HCT116 (cell line): ENCODE data around the gene KRT79. TPM values are rescaled to one million over a fixed set of nuclear protein-coding genes. Genes with fewer than 3 reads are reported as not detected.

ENCODE experiments used
- ATAC-seq: fragments of 200-7000 bp; cut with Tn5 transposase; 2 replicates; pipeline ENCODE4 v1.9.1; 2020; ENCODE audit warnings: mild to moderate bottlenecking, moderate library complexity
- BruUV-seq: library from RNA; stranded (reverse); fragments of 400-500 nt; replicated peaks from 2 replicates; lab custom pipeline; 2021; lab: Mats Ljungman, UMichigan
- CTCF ChIA-PET: fragments of 300-600 bp; sonication (Branson Sonifier 250); formaldehyde crosslinking; loops from one replicate; lab custom pipeline; 2021; ENCODE audit warnings: antibody characterized with exemption; lab: Charles Lee
- POLR2A ChIA-PET: fragments of 300-600, 350-600 bp; sonication (Branson Sonifier 250); formaldehyde crosslinking; loops from one replicate; lab custom pipeline; 2021; ENCODE audit warnings: antibody characterized with exemption; lab: Charles Lee
- RAD21 ChIA-PET, 2 experiments: fragments of 300-600 bp; sonication (Branson Sonifier 250); formaldehyde crosslinking; loops; one replicate each; lab custom pipeline; 2023; ENCODE audit warnings: low total read pairs in 2 of 2; ENCODE audit not compliant: uncharacterized antibody in 2 of 2, unreplicated experiment in 2 of 2, low non-redundant PET in 1 of 2; lab: Charles Lee
- DNase-seq: peaks from one replicate; pipeline ENCODE4 v3.0.0-alpha.2; 2010; ENCODE audit warnings: low read depth, low spot score
- H2AFZ ChIP-seq: fragments of 200-600 bp; shearing (Covaris generic), sonication (generic); 2 replicates; pipeline ENCODE4 v1.6.1; 2017; ENCODE audit warnings: low read depth, mixed run types, mixed read lengths, antibody characterized with exemption, low read length; ENCODE audit not compliant: poor library complexity, severe bottlenecking
- H3K27ac ChIP-seq: 2 replicates; pipeline ENCODE4 v1.5.1; 2012; ENCODE audit warnings: low read depth, low read length
- H3K27me3 ChIP-seq: fragments of 200-600 bp; sonication (generic); 2 replicates; pipeline ENCODE4 v1.6.1; 2016; ENCODE audit warnings: mixed run types, low read length, mixed read lengths; ENCODE audit not compliant: insufficient read depth
- H3K36me3 ChIP-seq, 2 experiments: fragments of 200-500 bp in 1 of 2; fragments of 200-600 bp in 1 of 2; sonication (Bioruptor generic) in 1 of 2; sonication (generic) in 1 of 2; 2 replicates each; pipeline versions ENCODE4 v1.5.1 to v1.6.1; 2014 to 2016; ENCODE audit warnings: low read length in 2 of 2, inconsistent platforms in 1 of 2, mixed read lengths in 1 of 2, mixed run types in 1 of 2; ENCODE audit not compliant: insufficient read depth in 2 of 2, control insufficient read depth in 1 of 2
- H3K4me1 ChIP-seq, 2 experiments: fragments of 200-600 bp in 1 of 2; sonication (generic) in 1 of 2; 2 replicates each; pipeline versions ENCODE4 v1.5.1 to v1.6.1; 2012 to 2017; ENCODE audit warnings: low read length in 2 of 2, inconsistent platforms in 1 of 2, mild to moderate bottlenecking in 1 of 2, mixed read lengths in 1 of 2, mixed run types in 1 of 2, moderate library complexity in 1 of 2; ENCODE audit not compliant: insufficient read depth in 2 of 2, control insufficient read depth in 1 of 2
- H3K4me2 ChIP-seq: fragments of 200-600 bp; sonication (generic); 2 replicates; pipeline ENCODE4 v1.6.1; 2017; ENCODE audit warnings: mixed run types, low read length, mixed read lengths
- H3K4me3 ChIP-seq, 2 experiments: fragments of 200-600 bp in 1 of 2; sonication (generic) in 1 of 2; replicated peaks in 1 of 2; 2 replicates each; pipeline ENCODE4 v1.5.1; 2011 to 2016; ENCODE audit warnings: low read length in 2 of 2, control low read depth in 1 of 2, low read depth in 1 of 2, mild to moderate bottlenecking in 1 of 2, mixed read lengths in 1 of 2, mixed run types in 1 of 2
- H3K79me2 ChIP-seq: fragments of 200-600 bp; sonication (generic); 2 replicates; pipeline ENCODE4 v1.6.1; 2017; ENCODE audit warnings: mild to moderate bottlenecking, mixed run types, low read length, moderate library complexity, mixed read lengths; ENCODE audit not compliant: insufficient read depth
- H3K9ac ChIP-seq: fragments of 200-600 bp; sonication (generic); 2 replicates; pipeline ENCODE4 v1.6.1; 2016; ENCODE audit warnings: low read length, mixed read lengths
- H3K9me2 ChIP-seq: fragments of 200-600 bp; sonication (generic), shearing (Covaris generic); 2 replicates; pipeline ENCODE4 v1.6.1; 2017; ENCODE audit warnings: mixed run types, mild to moderate bottlenecking, moderate library complexity; ENCODE audit not compliant: insufficient read depth
- H3K9me3 ChIP-seq, 2 experiments: fragments of 200-500 bp in 1 of 2; fragments of 200-600 bp in 1 of 2; sonication (Bioruptor generic) in 1 of 2; sonication (generic) in 1 of 2; 2 replicates each; pipeline ENCODE4 v1.6.1; 2014 to 2017; ENCODE audit warnings: low read length in 2 of 2, mixed read lengths in 2 of 2, inconsistent platforms in 1 of 2, low read depth in 1 of 2, mild to moderate bottlenecking in 1 of 2, mixed run types in 1 of 2, moderate library complexity in 1 of 2; ENCODE audit not compliant: control insufficient read depth in 1 of 2, insufficient read depth in 1 of 2
- H4K20me1 ChIP-seq: fragments of 200-600 bp; sonication (generic), shearing (Covaris generic); 2 replicates; pipeline ENCODE4 v1.6.1; 2017; ENCODE audit warnings: mixed run types, mild to moderate bottlenecking, moderate library complexity; ENCODE audit not compliant: insufficient read depth
- EGR1 ChIP-seq: IDR thresholded peaks from 2 replicates; pipeline ENCODE4 v1.6.1; 2012; ENCODE audit warnings: low read depth
- EZH2 ChIP-seq: fragments of 200-600 bp; sonication (generic); IDR thresholded peaks from 2 replicates; pipeline ENCODE4 v1.6.1; 2017; ENCODE audit warnings: antibody characterized with exemption, mixed run types
- EZH2phosphoT487 ChIP-seq: fragments of 200-600 bp; IDR thresholded peaks from 2 replicates; pipeline ENCODE4 v1.6.1; 2018; ENCODE audit warnings: antibody characterized with exemption, borderline replicate concordance
- FOSL1 ChIP-seq: IDR thresholded peaks from 2 replicates; pipeline ENCODE4 v1.6.1; 2012; ENCODE audit warnings: low read depth
- JUND ChIP-seq: IDR thresholded peaks from 2 replicates; pipeline ENCODE4 v1.6.1; 2012
- POLR2AphosphoS5 ChIP-seq: IDR thresholded peaks from 2 replicates; pipeline ENCODE4 v1.6.1; 2011; ENCODE audit warnings: mild to moderate bottlenecking, low read depth, low read length, moderate library complexity
- RAD21 ChIP-seq: IDR thresholded peaks from 2 replicates; pipeline ENCODE4 v1.6.1; 2012; ENCODE audit warnings: low read depth, mild to moderate bottlenecking
- SP1 ChIP-seq: IDR thresholded peaks from 2 replicates; pipeline ENCODE4 v1.6.1; 2012; ENCODE audit warnings: low read depth
- SRF ChIP-seq: IDR thresholded peaks from 2 replicates; pipeline ENCODE4 v1.6.1; 2012; ENCODE audit warnings: low read depth
- ZFX ChIP-seq: fragments of 450-650 bp; IDR thresholded peaks from 2 replicates; pipeline ENCODE4 v1.6.1; 2017
- ZNF274 ChIP-seq: fragments of 200-500 bp; sonication (Bioruptor generic); IDR thresholded peaks from 2 replicates; pipeline ENCODE4 v1.6.1; 2014; ENCODE audit warnings: mild to moderate bottlenecking, low read depth, low read length, inconsistent platforms
- intact Hi-C: fragments of 100-400 bp; cut with micrococcal nuclease; formaldehyde crosslinking; loops from 2 replicates; pipeline ENCODE4 v1.10.0; 2022
- total RNA-seq: library from RNA; stranded (reverse); gene quantifications from one replicate; pipeline ENCODE4 v1.2.1, GENCODE V29; 2021; ENCODE audit not compliant: unreplicated experiment
- TF ChIP-seq, protein P1 (sequence below): IDR thresholded peaks from 2 replicates; pipeline ENCODE4 v1.6.1; 2012; ENCODE audit warnings: low read depth
- TF ChIP-seq, protein P2 (sequence below): IDR thresholded peaks from 2 replicates; pipeline ENCODE4 v1.6.1; 2012

Gene KRT79
- total RNA-seq, 1 experiment from 2014 or later, result not detected

- TF ChIP-seq ZNF274 (no peak), FOSL1 (no peak), POLR2AphosphoS5 (no peak), EGR1 (no peak)
- CTCF ChIA-PET, result no interaction called here
- BruUV-seq, result no TSS peak
- Histone ChIP-seq H3K9me3 (no peaks in the 10 kb centered on the region), H3K9ac (no peak overlapping the region), H3K79me2 (no peaks in the 10 kb centered on the region), H3K4me3 (no peak overlapping the region), H2AFZ (no peak overlapping the region), H3K36me3 (no peaks in the 10 kb centered on the region), H3K27me3 (no peaks in the 10 kb centered on the region), H4K20me1 (no peaks in the 10 kb centered on the region), H3K27ac (no peak overlapping the region), H3K9me2 (no peaks in the 10 kb centered on the region), H3K4me1 (peaks cover 8 to 39% of the 10 kb centered on the region in 2 experiments; a peak in 3 of 4 replicates), H3K4me2 (no peak overlapping the region)
- no peak for ATAC-seq
- POLR2A ChIA-PET, result no interaction called here
- DNase-seq, result no peak
- intact Hi-C loops, result no loop called here
- RAD21 ChIA-PET, result no interaction called here
Measured at GRCh38 chr12:52801773-52802172, 32.3 kb downstream of the KRT79 start.

DNA sequence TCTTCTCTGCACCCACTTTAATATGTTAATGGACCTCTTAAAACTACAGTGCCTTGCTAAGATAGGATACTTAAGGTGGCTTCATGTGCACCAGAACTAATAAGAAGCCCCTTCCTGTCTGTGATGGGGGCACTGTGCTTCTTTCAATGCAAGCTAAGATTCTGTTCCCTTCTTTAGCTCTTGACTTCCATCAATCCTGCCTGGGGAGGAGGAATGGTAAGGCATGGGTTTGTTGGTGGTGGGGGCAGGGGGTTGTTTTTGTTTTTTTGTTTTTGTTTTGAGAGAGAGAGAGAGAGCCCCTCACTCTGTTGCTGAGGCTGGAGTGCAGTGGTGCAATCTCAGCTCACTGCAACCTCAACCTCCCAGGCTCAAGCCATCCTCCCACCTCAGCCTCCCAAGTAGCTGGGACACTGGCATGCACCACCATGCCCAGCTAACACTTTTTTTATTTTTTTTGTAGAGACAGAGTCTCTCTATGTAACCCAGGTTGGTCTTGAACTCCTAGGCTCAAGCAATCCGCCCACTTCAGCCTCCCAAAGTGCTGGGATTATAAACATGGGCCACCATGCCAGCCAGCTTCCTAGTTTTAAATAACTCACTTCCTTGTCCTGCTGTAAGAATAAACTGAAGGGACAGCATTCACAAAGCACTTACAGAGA is 33.7 kb downstream of the KRT79 start:
- H3K27me3 ChIP-seq, result no peaks in the 10 kb centered on the region
- RAD21 ChIA-PET, result no interaction called here
- no peaks in the 10 kb centered on the region for H3K9me2 ChIP-seq
- no peaks in the 10 kb centered on the region for H3K79me2 ChIP-seq
- no peak overlapping the region for H3K4me3 ChIP-seq
- no peak overlapping the region for H2AFZ ChIP-seq
- no peak for DNase-seq
- no peak for ATAC-seq
- POLR2A ChIA-PET, result no interaction called here
- H3K36me3 ChIP-seq, result no peaks in the 10 kb centered on the region
- no peak for TF ChIP-seq ZFX
- TF ChIP-seq, protein P1, sequence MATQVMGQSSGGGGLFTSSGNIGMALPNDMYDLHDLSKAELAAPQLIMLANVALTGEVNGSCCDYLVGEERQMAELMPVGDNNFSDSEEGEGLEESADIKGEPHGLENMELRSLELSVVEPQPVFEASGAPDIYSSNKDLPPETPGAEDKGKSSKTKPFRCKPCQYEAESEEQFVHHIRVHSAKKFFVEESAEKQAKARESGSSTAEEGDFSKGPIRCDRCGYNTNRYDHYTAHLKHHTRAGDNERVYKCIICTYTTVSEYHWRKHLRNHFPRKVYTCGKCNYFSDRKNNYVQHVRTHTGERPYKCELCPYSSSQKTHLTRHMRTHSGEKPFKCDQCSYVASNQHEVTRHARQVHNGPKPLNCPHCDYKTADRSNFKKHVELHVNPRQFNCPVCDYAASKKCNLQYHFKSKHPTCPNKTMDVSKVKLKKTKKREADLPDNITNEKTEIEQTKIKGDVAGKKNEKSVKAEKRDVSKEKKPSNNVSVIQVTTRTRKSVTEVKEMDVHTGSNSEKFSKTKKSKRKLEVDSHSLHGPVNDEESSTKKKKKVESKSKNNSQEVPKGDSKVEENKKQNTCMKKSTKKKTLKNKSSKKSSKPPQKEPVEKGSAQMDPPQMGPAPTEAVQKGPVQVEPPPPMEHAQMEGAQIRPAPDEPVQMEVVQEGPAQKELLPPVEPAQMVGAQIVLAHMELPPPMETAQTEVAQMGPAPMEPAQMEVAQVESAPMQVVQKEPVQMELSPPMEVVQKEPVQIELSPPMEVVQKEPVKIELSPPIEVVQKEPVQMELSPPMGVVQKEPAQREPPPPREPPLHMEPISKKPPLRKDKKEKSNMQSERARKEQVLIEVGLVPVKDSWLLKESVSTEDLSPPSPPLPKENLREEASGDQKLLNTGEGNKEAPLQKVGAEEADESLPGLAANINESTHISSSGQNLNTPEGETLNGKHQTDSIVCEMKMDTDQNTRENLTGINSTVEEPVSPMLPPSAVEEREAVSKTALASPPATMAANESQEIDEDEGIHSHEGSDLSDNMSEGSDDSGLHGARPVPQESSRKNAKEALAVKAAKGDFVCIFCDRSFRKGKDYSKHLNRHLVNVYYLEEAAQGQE, result no peak
- no peak for TF ChIP-seq JUND
- no peak for TF ChIP-seq RAD21
- TF ChIP-seq, protein P2, sequence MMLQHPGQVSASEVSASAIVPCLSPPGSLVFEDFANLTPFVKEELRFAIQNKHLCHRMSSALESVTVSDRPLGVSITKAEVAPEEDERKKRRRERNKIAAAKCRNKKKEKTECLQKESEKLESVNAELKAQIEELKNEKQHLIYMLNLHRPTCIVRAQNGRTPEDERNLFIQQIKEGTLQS, result no peak
- TF ChIP-seq EZH2phosphoT487, result no peak
- TF ChIP-seq POLR2AphosphoS5, result no peak
- TF ChIP-seq EZH2, result no peak
- TF ChIP-seq SP1, result no peak
- no peak for TF ChIP-seq SRF
- H4K20me1 ChIP-seq, result no peaks in the 10 kb centered on the region
- BruUV-seq, result no TSS peak
- H3K4me2 ChIP-seq, result no peak overlapping the region
- peaks cover 8 to 39% of the 10 kb centered on the region in 2 experiments; a peak in 3 of 4 replicates for H3K4me1 ChIP-seq
- H3K9ac ChIP-seq, result no peak overlapping the region
- CTCF ChIA-PET, result no interaction called here
- intact Hi-C loops, result no loop called here
- no peak overlapping the region for H3K27ac ChIP-seq
- no peaks in the 10 kb centered on the region for H3K9me3 ChIP-seq
